CD4-positive, alpha-beta T cell treated with Interleukin-21 for 1 hour (primary cell): Measurements from ENCODE around the gene MYO5C.

Source experiments
- DNase-seq: peaks from one replicate; pipeline ENCODE4 v3.0.0-alpha.2; 2020

The MYO5C gene

DNA sequence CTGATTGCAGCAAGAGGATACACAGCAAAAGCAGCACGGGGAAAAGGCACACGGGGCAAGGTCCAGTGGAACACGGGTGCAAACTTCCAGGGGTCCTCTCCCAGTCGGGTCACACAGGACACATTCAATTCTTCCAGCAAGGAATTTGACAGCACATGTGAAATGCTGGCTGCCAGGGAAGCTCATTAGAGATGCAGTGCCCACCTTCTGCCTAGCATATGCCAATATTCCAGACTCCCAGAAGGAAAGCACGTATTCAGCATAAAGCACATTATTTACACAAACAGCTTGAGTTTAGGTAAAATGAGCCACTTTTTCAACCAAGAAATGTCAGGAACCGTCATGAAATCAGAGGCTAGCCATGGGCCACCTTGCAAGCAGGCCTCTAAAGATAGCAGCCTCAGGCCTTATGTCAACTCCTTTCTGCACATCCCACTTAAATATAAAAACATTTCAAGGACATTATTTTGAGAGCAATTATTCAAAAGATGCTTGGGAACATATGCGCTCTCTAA, 19.3 kb downstream of the MYO5C start:
- no peak for DNase-seq

DNA sequence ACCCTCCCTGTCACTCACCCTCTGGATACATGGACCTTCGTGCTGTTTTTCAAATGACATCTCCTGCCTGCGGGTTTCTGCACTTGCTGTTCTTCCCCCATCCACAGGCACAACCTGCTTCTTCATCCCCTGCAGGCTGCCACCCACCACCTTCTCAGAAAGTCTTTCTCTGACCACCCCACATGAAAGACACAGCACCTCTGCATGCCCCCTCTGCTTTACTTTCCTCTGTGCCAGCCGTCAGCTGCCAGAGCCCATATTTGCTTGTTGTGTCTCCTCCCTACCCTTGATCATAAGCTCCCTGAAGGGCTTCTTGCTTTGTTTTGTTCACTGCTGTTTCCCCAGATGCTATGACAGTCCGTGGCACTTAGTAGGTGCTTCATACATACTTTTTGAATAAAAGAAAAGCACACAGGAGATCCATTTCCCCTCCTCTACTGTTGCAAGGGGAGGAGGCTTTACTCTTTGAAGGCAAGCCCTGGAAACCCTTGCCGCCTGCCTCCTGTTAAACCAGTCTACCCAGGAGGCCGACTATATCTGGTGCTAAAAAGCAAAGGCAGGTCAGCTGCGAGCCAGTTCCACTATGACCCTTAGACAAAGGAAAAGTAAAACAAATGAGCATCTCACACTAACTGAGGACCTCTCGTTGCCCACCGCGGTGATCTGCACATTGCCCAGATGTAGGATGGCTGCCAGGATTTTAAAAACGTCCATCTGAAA, 31.9 kb downstream of the MYO5C start:
- DNase-seq = no peak

DNA sequence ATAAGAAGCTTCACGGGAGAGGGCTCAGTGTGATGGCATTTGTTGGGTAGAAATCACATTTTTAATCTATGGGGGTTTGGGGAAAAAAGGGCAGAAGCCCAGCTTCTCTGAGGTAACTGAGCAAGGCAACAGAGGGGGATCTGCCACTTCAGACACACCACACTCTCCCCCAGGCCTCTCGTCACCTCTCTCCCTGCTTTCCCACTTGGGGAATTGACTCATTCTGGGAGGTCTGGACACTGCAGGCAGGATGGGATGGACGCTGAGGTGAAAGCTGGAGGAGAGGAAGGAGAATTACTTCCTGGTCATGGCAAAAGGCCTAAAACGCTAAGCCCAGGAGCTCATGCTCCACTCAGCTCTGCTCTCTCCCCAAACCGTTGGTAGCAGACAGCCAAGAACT, 33.2 kb downstream of the MYO5C start:
- no peak for DNase-seq

DNA sequence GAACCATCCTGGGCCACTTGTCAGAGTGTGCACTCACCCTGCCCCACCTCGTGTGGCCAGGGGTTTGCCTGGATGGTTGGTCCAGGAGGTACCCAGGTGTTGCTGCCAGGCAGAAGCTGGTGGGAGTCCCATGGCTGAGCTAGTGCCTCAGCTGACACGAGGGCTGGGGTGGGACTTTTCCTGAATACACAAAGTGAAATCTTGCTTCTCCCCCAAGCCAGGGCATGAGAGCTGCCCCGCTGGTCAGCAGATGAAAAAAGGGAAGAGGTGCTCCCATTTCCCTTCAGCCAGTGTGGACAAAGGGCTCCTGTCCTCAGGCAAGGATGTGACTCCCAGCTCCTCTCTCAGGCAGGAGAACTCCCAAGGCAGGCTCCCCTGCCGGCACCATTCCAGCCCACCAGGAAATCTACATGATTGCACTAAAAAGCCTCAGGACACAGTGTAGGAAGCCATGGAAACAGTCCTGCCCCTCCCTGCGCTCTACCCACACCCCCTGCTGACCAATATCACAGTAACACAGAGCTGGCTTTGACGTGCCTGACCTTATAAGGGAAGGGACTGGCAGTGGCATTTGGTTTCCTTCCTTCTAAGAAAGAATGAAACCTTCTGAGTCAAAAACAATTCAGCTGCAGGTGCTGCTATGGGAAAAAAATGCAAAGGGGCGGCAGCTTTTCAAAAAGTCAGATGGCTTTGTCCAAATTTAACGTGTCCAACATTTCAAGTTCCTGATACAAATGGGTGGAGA, 33.9 kb downstream of the MYO5C start:
- DNase-seq = peak; percentile 71

DNA sequence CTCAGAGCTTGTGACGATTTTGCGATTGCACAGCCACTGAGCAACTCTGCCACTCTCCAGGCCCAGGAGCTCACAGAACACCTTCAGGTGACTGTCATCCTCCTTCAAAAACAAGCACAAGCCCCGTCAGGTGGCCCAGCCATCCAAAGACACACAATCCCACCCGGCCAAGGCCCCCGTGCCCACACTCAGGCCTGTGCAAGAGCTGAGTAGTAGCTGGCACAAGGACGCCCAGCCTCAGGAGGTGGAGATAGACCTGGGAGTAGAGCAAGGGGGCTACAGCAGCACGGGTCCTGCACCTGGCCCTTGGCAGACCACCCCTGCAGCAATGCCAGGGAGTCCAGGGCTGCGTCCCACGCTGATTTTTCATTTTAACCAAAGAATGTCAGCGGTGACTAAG, 34.6 kb downstream of the MYO5C start:
- no peak for DNase-seq

DNA sequence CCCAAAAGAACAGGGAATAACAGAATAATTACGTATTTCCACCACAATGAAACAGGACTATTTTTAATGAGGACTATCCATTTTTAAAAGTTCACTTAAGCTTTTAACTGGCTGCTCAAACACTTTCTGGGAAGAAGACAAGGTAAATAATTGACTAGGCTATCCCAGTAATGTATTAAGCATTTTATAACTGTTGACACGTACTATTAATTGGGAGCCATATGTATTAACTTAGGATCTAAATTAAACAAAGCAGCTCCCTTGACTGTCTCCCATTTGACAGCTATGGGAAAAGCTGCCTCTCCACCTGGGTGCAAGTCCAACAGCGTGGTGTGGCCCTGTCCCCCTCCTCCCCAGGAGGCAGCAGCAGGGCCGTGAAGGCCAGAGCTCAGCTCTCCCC, 36.1 kb downstream of the MYO5C start:
- DNase-seq = no peak

DNA sequence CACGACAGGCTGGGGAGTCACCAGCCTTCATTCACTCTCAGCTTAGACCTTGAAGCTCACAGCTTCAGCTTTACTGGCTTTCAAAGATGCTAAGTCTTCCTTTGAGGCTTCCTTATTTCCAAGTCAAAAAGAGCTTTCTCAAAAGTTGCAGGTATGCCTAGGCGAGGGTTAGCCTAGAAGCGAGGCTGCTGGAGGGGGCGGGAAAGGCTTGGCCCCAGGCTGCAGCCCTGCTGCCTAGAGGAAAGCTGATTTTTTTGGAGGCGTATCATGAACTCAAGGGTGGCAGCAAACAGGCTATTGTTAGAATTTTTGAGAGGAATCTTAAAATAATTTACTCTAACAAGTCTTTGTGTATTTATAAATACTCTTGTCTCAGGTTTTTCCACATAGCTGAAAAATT, 37.1 kb downstream of the MYO5C start:
- DNase-seq = no peak

DNA sequence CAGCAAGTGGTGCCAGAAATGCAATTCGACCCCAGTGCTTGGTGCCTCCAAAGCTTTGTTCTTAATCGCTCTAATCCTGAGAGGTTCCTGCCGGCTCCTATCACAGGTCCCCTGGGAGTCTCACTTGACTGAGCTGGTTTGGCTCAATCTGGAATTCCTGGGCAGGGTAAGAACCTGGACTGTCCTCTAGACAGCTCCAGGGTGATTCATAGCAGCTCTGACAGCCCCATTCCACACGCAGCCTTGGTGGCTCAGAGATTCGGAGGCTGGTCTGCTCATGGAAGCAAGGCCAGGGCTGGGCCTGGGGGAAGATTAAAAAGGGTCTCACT, 37.9 kb downstream of the MYO5C start:
- DNase-seq = no peak

DNA sequence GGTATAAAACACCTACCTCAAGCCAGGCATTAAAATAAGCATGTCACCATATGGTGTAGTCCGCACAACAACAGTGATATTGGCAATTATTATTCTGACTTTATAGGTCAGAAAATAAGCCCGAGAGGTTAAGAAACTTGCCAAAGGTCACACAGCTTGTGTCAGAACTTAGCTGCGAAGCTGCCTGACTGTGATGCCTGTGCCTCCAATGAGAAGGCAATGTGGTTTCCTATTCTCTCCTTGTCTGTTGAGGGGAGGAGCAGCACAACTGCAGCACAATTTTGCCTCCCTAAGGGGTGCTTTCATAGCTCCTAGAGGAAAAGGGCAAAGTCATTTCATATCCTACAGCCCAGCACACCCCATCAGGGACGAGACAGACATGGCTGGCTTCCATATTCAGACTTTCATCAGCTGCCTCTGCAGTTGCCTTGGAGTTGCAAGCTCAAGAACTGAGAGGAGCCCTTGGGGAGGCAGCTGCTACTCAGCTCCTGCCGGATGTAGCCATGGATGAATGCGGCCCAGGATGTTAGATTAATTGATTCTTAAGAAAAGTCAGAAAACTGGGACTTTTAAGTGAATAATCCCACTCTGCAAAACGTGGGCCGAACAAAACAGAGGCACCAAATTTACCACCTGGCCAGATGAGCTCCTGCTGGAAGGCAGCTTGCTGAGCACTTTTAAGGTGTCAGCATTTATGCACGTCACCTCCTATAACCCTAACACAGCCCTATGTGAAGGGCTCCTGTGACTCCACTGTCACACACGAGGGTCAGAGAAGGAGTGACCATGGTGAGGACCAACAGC, 38.5 kb downstream of the MYO5C start:
- no peak for DNase-seq

DNA sequence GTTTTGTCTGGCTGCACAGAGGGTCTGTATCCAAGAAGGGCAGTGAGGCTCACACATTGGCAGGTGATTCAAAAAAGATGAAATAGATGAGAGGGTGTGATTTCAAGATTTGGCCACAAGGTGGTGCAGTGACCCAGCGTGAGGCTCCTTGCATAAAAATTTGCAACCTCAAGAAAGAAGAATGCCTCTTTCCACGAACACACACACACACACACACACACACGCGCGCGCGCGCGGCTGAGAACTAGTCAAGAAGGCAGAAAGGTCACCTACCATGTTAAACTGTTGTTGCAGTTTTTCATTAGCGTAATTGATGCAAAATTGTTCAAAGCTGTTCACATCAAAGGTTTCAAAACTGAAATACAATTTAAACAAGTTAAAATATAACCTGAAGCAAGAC, 39.2 kb downstream of the MYO5C start:
- peak; percentile 85 for DNase-seq

DNA sequence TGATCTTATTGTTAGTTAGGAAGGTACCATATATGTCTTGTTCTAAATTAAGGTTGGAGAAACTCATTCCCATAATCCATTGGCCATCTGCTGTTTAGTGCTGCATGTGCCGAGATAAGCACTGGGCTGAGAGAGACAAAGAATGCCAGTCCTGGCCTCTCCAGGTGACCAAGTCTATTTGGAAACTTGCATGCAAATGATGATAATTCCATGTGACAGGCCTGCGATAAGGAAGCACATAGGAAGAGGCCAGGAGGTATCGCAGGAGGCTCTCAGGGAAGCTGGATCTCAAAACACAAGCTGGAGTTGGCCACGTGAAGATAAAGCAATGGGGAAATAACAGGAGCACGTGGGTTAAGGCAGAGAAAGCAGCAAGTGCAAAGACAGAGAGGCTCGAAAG, 39.7 kb downstream of the MYO5C start:
- no peak for DNase-seq

DNA sequence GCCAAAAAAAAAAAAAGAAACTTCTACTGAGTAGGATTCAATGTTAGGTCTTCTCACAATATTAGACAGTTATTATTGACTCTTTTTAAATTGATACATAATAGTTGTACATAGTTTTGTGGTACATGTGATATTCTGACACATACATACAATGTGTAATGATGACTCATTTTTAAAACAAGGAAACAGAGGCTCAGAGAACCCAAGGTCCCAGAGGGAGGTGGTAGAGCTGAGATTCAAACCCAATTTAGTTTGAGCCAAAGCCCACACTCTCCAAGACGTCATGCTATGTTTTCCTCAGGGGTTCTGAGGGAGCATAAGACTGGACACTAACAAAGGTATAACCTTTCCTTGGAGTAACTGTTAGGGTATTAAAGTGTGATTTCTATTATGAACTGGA, 40.6 kb downstream of the MYO5C start:
- no peak for DNase-seq

DNA sequence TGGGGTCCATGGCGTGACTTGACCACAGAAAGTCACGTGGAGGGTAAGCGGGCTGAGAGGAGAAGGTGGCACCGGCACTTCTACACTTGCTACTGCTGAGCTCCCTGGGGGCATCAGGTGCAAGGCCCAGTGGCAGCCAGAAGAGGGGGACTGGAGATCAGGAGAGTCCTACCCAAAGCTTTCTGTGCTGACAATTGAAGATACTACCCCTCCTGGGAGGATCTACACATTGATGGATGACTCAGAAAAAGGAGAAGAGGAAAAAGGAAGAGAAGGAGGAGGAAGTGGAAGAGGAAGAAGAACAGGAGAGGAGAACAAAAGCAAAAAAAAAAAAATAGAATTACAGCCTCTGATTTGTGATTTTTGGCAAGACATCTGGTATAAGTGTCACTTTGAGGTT, 41.2 kb downstream of the MYO5C start:
- DNase-seq = no peak

DNA sequence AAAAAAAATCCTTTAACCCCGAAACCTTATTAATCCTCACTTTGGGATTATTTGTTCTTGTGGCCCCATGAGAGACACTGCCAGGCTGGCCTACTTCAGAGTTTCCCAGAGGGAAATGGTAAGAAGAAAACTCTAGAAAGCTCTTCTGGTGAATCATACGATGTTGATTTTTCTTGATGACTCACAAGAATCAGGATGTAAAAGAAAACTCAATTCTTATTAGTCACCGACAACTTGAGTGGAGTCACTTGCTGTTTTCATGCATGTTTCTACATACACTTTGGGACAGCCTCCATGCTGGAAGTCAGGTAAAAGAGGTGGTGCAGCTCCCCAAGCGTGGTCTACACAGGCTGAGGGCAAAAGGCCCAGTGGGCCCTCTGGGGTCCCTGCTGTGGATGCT, 42.8 kb downstream of the MYO5C start:
- DNase-seq = no peak

DNA sequence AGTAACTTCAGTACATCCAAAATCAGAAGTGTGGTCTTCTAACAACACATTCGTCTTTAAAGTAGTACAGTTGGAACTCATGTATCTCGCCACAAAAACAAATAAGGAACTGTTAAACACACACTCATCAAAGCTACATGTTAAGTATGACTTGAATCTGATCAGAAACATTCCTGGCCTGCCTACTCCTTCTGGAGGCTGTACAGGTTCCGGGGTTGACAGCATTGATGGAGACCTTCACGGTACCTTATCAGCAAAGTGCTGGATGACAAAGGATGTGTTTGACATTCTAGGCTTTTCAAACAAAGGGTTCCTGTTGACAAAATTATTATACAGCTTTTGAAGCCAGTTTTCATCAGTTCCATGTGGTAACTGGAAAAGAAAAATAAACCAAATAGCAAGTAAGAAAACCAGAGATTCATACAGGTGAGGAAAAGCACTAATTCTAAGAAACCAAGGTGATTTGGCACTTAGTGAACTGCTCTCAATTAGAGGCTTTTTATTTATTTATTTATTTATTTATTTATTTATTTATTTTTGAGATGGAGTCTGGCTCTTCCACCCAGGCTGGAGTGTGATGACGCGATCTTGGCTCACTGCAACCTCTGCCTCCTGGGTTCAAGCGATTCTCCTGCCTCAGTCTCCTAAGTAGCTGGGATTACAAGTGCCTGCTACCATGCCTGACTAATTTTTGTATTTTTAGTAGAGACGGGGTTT, 44.3 kb downstream of the MYO5C start:
- DNase-seq = no peak

DNA sequence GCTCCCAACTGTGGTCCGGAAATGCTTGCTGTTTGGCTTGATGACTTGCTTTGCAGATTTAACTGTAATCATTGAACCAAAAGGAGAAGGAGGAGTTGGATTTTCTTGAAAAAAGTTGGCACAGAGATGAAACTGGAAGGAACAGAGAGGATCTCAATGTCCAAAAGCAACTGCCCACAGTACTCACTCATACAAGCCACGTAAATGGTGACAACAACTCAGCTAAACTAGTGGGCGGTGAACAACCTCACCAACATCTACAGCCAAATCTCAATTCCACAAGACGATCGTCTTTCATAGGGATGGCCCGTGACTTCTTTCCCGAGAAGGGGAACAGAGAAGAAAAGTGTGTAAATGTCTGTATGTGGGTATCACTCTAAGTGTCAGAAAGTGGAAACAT, 48.1 kb downstream of the MYO5C start:
- no peak for DNase-seq

DNA sequence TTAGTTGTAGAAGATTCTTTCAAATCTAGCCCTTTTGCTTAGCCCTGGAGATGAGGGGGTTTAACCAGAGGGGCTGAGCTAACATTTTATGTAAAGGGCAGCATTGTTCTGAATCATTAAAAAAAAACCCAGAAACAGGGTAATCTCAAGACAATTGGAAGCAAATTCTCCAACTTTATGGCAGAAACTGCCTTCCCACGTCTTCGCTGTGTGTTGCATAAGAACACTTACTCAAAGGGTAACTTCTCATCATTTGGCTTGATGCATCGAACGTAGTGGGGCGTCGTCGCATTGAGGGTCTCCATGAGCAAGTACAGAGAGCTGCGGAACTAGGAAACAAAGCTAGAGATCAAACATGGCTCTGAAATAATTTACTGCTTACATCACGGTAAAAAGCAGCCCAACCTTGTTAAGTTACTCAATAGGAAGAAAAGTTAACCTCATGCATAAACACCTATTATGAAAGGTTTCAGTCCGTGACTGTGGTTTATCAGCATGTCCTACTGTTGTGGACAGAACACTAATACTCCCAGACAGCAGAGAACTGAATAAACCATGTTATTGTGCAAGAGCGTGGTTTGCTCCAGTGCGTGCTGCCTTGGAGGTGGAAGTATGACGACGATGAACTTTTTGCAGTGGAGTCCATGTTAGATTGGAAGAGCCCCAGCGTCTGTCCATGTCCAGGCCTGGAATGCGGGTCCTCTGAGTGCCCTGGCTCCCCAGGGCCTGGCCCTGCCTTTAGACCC, 48.7 kb downstream of the MYO5C start:
- DNase-seq = no peak

DNA sequence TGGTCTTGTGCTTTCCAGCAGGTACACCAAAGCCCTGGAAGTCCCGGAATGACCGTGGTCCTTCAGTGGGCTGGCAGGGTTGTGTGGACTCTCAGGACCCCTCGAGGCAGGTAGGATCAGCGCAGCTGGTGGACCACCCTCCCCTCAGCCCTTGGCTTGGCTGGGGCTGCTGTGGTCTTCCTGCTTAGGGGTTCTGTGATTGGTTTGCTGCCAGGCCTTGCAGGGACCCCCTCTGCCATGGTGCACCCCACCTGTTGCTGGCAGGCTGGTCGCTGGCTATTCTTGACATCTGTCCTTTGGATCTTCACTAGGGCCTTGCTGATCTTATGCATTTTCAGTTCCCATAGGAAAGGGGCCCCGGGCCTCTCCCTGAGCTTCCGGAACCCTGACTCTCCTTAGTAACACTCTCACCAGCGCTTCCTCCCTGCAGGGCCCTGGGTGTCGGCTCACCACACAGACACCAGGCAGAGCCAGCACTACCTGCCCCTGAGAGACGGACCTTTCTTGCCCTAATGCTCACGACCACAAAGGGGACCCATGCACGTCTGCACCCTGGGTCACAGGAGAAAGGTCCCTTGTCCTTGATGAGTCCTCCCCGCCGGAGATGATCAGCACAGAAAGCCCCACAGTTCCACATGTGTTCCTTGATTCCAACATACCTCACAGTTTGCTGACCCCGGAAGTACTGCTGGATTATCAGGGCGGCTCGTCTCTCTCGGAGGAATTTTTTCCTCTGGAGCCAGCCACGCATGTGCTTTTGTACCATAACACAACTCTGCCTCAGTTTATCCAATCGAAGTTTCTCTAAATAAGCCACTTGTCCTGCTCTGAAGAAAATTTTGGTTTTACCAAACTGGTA, 51.7 kb downstream of the MYO5C start:
- no peak for DNase-seq

DNA sequence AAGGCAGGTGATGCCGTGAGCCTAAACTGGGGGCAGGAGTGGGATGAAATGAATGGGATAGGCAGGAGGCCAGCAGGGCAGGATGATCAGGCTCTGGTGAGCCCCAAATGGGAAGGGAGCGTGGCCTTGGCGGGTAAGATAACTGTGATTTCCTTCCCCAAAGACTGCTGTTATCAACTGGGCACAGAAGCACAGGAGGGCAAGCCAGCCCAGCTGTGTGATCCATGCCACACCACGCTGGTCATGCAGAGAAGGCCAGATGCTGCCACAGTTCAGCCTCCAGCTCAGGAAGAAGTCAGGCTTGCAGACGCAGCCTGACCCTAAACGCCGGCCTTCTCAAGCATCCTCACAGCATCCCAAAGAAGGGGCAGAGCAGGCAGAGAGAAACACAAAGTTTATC, 52.3 kb downstream of the MYO5C start:
- DNase-seq = no peak

DNA sequence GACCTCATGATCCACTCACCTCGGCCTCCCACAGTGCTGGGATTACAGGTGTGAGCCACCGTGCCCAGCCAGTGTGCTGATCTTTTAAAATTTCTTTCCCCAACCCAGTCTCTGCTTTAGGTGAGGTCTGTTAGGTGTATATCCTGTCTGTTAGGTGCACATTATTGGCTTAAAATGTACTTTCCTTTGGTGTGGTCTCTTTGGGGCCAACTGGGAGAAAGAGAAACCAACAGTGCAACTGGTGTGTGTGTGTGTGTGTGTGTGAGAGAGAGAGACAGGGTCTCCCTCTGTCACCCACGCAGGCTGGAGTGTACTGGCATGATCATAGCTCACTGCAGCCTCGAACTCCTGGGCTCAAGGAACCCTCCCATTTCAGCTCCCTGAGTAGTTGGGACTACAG, 54.1 kb downstream of the MYO5C start:
- DNase-seq = peak; percentile 34

DNA sequence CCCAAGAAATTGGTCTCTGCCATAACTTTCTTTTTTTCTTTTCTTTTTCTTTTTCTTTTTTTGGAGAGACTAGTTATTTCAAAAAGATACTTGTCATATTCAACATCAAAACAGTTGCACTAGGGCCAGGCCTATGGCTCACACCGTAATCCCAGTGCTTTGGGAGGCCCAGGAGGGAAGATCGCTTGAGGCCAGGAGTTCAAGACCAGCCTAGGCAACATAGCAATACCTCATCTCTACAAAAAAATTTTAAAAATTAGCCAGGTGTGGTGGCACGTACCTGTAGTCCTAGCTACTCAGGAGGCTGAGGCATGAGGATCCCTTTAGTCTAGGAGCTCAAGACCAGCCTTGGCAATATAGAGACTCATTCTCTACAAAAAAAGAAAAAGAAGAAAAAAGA, 55.4 kb downstream of the MYO5C start:
- no peak for DNase-seq
